Measurements from ENCODE around the gene GFY.

GFY gene

DNA sequence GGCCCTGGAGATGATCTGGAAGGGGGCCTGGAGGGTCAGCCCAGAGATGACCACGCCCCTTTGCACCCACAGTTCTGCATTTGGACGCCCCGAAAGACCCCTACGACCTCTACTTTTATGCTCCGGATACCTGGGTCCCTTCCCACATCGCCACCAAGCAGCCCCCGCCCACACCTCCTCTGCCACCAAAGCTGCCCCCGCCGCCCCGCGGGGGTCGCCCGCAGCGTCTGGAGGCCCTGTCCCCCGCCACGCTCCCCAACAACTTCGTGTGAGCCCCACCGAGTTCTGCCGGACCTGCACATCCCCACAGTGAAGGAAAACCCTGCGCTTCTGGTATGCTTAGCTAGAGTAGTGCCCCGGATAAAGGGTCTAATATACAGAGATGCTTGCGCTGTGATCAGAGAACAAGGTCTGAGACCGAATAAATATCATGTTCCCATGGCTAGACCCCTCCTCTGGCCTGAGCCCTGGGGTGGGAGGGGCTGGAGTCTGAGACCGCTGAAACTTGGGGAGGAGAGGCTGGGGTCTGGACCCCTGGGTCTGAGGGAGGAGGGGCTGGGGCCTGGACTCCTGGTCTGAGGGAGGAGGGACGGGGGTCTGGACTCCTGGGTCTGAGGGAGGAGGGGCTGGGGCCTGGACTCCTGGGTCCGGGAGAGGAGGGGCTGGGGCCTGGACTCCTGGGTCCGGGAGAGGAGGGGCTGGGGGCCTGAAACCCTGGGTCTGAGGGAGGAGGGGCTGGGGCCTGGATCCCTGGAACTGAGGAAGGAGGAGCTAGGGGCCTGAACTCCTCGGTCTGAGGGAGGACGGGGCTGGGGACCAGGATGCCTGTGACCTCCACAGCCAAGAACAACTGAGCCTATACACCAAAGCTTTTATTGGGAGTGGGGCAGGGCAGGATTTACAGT, 3.6 kb downstream of the GFY start:
- FAIRE-seq (no peak), DNase-seq (ENCODE audit: insufficient read length, low spot score) (no peak)
- TF ChIP-seq, protein P1, sequence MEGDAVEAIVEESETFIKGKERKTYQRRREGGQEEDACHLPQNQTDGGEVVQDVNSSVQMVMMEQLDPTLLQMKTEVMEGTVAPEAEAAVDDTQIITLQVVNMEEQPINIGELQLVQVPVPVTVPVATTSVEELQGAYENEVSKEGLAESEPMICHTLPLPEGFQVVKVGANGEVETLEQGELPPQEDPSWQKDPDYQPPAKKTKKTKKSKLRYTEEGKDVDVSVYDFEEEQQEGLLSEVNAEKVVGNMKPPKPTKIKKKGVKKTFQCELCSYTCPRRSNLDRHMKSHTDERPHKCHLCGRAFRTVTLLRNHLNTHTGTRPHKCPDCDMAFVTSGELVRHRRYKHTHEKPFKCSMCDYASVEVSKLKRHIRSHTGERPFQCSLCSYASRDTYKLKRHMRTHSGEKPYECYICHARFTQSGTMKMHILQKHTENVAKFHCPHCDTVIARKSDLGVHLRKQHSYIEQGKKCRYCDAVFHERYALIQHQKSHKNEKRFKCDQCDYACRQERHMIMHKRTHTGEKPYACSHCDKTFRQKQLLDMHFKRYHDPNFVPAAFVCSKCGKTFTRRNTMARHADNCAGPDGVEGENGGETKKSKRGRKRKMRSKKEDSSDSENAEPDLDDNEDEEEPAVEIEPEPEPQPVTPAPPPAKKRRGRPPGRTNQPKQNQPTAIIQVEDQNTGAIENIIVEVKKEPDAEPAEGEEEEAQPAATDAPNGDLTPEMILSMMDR (IDR thresholded peaks at IDR 0.05; ENCODE audit: insufficient read depth, missing control alignments): no peak

GRCh38 chr19:49430172-49430677, 5.0 kb downstream of the GFY start:
- TF ChIP-seq, protein P1 (IDR thresholded peaks at IDR 0.05; ENCODE audit: insufficient read depth, missing control alignments): no peak
- no peak for DNase-seq (ENCODE audit: insufficient read length, low spot score)
- FAIRE-seq: no peak

- FAIRE-seq (no peak), DNase-seq (ENCODE audit: insufficient read length, low spot score) (no peak)
Observed at GRCh38 chr19:49430678-49431329, 5.6 kb downstream of the GFY start.

GRCh38 chr19:49431330-49431749, 6.2 kb downstream of the GFY start:
- no peak for DNase-seq (ENCODE audit: insufficient read length, low spot score)
- TF ChIP-seq, protein P1 (IDR thresholded peaks at IDR 0.05; ENCODE audit: insufficient read depth, missing control alignments): no peak
- no peak for FAIRE-seq

More at GRCh38 chr19:49430678-49431329, 5.6 kb downstream of the GFY start:
- TF ChIP-seq, protein P1 (IDR thresholded peaks at IDR 0.05; ENCODE audit: insufficient read depth, missing control alignments): no peak

DNA sequence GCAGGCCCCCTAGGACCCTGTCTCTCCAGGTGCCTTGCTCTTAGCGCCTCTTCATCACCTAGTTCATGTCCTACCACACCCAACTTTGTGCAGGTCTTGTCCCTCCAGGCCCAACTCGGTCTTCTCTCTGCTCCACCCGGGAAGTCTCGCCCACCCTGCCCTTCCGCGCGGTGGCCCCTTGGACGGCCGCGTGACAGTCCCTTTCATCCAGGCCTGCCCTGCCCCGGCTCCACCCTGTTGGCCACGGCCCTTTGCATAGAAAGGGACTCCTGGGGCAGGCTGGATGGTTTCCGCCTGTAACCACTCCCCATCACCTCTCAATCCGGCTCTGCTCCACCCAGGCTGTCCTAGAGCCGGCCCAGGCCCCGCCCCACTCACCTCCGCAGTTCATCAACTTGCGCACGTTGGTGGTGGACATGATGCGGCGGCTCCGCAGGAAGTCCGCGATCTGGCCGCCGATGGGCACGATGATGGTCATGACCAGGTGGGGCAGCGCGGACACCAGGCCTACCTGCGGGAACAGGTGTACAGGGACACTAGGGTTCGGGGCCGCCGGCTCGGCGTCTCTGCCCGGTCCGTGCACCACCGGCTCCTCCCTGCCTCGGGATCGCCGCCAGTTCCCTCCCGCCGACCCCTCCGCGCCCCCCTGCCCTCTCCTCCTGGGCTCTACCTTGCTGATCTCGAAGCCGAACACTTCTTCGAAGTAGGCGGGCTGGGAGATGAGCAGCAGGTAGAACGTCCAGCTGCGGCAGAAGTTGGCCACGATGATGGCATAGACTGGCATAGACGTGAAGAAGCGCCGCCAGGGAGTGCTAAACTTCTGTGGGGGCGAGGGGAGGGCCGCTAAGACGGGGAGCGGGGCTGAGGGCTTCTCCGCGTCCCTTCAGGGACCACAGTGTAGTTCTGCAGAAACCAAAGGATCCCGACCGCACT, 7.2 kb downstream of the GFY start:
- TF ChIP-seq, protein P1 (IDR thresholded peaks at IDR 0.05; ENCODE audit: insufficient read depth, missing control alignments): no peak
- FAIRE-seq (no peak), DNase-seq (ENCODE audit: insufficient read length, low spot score) (no peak)

DNA sequence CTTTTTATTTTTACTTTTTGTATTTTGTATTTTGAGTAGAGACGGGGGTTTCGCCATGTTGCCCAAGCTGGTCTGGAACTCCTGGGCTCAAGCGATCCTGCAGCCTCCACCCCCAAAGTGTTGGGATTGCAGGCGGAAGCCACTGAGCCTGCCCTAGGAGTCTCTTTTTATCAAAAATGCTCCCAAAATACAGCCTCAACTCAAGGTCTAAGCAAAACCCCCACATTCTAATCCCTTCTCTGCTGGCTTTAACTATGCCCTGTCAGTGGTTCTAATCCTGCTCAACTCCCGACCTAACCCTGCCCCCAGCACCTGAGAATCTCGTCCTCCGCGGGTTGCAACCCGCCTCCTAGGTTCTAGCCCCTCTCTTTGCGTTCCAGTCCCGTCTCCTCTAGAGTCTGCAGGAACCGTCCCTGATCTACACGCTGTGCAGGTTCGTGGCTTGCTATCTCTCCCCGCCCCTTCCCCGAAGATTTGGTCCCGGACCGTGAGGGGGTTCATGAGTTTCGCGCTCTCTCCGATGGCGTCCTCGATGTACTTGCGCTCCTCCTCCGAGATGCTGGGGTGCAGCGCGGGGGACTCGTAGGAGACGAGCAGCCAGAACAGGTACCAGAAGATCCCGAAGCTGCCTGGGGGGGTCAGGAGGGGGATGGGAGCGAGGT, 8.2 kb downstream of the GFY start:
- DNase-seq (ENCODE audit: insufficient read length, low spot score): no peak
- TF ChIP-seq, protein P1 (IDR thresholded peaks at IDR 0.05; ENCODE audit: insufficient read depth, missing control alignments): no peak
- FAIRE-seq: no peak

Data from D721Med (cell line).